Liver (tissue), 9 donors: ENCODE data around the gene MR1. TPM values are rescaled to one million over a fixed set of nuclear protein-coding genes. Genes with fewer than 3 reads are reported as not detected.
A peak's percentile ranks its signal among the peaks of the same experiment; 100 is the strongest.

ENCODE experiments used
- DNase-seq: peaks from one replicate; pipeline ENCODE4 v3.0.0-alpha.2; 2017; ENCODE audit warnings: low spot score
- H3K27ac ChIP-seq, 2 donors: one replicate each; pipeline ENCODE4 v1.7.0; 2013; ENCODE audit warnings: inconsistent platforms in 2 of 2, low read length in 2 of 2, control low read depth in 1 of 2, low read depth in 1 of 2, mild to moderate bottlenecking in 1 of 2
- H3K27me3 ChIP-seq, 4 donors: one replicate each; pipeline versions ENCODE4 v1.6.1 to v1.7.0; 2013; ENCODE audit warnings: low read length in 3 of 4, inconsistent platforms in 1 of 4, mild to moderate bottlenecking in 1 of 4, moderate library complexity in 1 of 4; ENCODE audit not compliant: control insufficient read depth in 4 of 4, insufficient read depth in 4 of 4
- H3K36me3 ChIP-seq, 4 donors: one replicate each; pipeline versions ENCODE4 v1.6.1 to v1.7.0; 2013; ENCODE audit warnings: low read length in 3 of 4, mild to moderate bottlenecking in 3 of 4, low read depth in 1 of 4, moderate library complexity in 1 of 4; ENCODE audit not compliant: control insufficient read depth in 4 of 4, insufficient read depth in 3 of 4
- H3K4me1 ChIP-seq, 4 donors: one replicate each; pipeline versions ENCODE4 v1.6.1 to v1.7.0; 2013; ENCODE audit warnings: low read length in 3 of 4, mild to moderate bottlenecking in 3 of 4, moderate library complexity in 1 of 4; ENCODE audit not compliant: control insufficient read depth in 4 of 4, insufficient read depth in 4 of 4
- H3K4me3 ChIP-seq, 3 donors: one replicate each; pipeline versions ENCODE4 v1.6.1 to v1.7.0; 2013; ENCODE audit warnings: low read length in 3 of 3, control low read depth in 1 of 3, low read depth in 1 of 3, mild to moderate bottlenecking in 1 of 3
- H3K9ac ChIP-seq, 2 donors: one replicate each; pipeline ENCODE4 v1.7.0; 2013; ENCODE audit warnings: low read length in 2 of 2, mild to moderate bottlenecking in 2 of 2, moderate library complexity in 2 of 2, control low read depth in 1 of 2, low read depth in 1 of 2
- H3K9me3 ChIP-seq, 4 donors: one replicate each; pipeline versions ENCODE4 v1.6.1 to v1.7.0; 2013; ENCODE audit warnings: low read length in 3 of 4; ENCODE audit not compliant: control insufficient read depth in 4 of 4
- EGR1 ChIP-seq, 2 donors: IDR thresholded peaks; 2 replicates each; pipeline ENCODE4 v1.6.1; 2016 to 2018; ENCODE audit warnings: antibody characterized with exemption in 2 of 2, low read depth in 2 of 2
- FOXA1 ChIP-seq: IDR thresholded peaks from 2 replicates; pipeline ENCODE4 v1.6.1; 2016; ENCODE audit warnings: antibody characterized with exemption
- FOXA2 ChIP-seq: IDR thresholded peaks from 2 replicates; pipeline ENCODE4 v1.6.1; 2016; ENCODE audit warnings: antibody characterized with exemption
- HNF4A ChIP-seq, 2 donors: conservative IDR thresholded peaks; 2 replicates each; pipeline ENCODE4 v1.6.1; 2016; ENCODE audit warnings: antibody characterized with exemption in 2 of 2, mild to moderate bottlenecking in 2 of 2
- HNF4G ChIP-seq: IDR thresholded peaks from 2 replicates; pipeline ENCODE4 v1.6.1; 2016; ENCODE audit warnings: antibody characterized with exemption
- RAD21 ChIP-seq, 2 donors: IDR thresholded peaks; 2 replicates each; pipeline ENCODE4 v1.6.1; 2016; ENCODE audit warnings: antibody characterized with exemption in 2 of 2, mild to moderate bottlenecking in 2 of 2
- RXRA ChIP-seq, 2 donors: IDR thresholded peaks; 2 replicates each; pipeline ENCODE4 v1.6.1; 2017 to 2018; ENCODE audit warnings: antibody characterized with exemption in 2 of 2, mild to moderate bottlenecking in 1 of 2
- SP1 ChIP-seq: IDR thresholded peaks from 2 replicates; pipeline ENCODE4 v1.6.1; 2018; ENCODE audit warnings: antibody characterized with exemption, mild to moderate bottlenecking
- TAF1 ChIP-seq: conservative IDR thresholded peaks from 2 replicates; pipeline ENCODE4 v1.6.1; 2016; ENCODE audit warnings: antibody characterized with exemption, mild to moderate bottlenecking
- YY1 ChIP-seq: IDR thresholded peaks from 2 replicates; pipeline ENCODE4 v1.6.1; 2016; ENCODE audit warnings: antibody characterized with exemption, mild to moderate bottlenecking
- WGBS: extraction: QIAGEN DNeasy Blood & Tissue Kit; methylation state at CpG from one replicate; pipeline ENCODE4 v1.1.7; 2013; 5-methylcytosine and 5-hydroxymethylcytosine counted together
- polyA plus RNA-seq, 2 donors: library from polyadenylated mRNA; stranded (reverse) in 1 of 2; unstranded in 1 of 2; fragments of 200-250 nt in 1 of 2; fragments of >200 nt in 1 of 2; fragmentation: Nextera tagmentation in 1 of 2; extraction: Ambion mirVana in 1 of 2; gene quantifications; one replicate each; pipeline versions ENCODE4 v1.2.1 to v1.2.3, GENCODE V29; 2013 to 2015
- total RNA-seq, 2 donors: library from RNA; depleted of rRNA; stranded (reverse); fragments of >200 nt; gene quantifications; one replicate each; pipeline ENCODE4 v1.2.3, GENCODE V29; 2014
- TF ChIP-seq, protein P1 (sequence below): IDR thresholded peaks from 2 replicates; pipeline ENCODE4 v1.6.1; 2016; ENCODE audit warnings: antibody characterized with exemption
- TF ChIP-seq, protein P2 (sequence below): IDR thresholded peaks from 2 replicates; pipeline ENCODE4 v1.6.1; 2016; ENCODE audit warnings: antibody characterized with exemption, mild to moderate bottlenecking
- TF ChIP-seq, protein P3 (sequence below): fragments of 150-350 bp; IDR thresholded peaks from 2 replicates; pipeline ENCODE4 v1.5.1; 2017; ENCODE audit warnings: improper control_type of control experiment, low read depth, low read length; ENCODE audit not compliant: missing input control
- donor health status: healthy.
- donor health status: healthy.
- donor health status: healthy.
- donor health status: healthy.
- donor health status: healthy.

Gene MR1
- total and polyA plus RNA-seq, 4 donors = 5.5 to 8.1 (median 6.1) TPM

DNA sequence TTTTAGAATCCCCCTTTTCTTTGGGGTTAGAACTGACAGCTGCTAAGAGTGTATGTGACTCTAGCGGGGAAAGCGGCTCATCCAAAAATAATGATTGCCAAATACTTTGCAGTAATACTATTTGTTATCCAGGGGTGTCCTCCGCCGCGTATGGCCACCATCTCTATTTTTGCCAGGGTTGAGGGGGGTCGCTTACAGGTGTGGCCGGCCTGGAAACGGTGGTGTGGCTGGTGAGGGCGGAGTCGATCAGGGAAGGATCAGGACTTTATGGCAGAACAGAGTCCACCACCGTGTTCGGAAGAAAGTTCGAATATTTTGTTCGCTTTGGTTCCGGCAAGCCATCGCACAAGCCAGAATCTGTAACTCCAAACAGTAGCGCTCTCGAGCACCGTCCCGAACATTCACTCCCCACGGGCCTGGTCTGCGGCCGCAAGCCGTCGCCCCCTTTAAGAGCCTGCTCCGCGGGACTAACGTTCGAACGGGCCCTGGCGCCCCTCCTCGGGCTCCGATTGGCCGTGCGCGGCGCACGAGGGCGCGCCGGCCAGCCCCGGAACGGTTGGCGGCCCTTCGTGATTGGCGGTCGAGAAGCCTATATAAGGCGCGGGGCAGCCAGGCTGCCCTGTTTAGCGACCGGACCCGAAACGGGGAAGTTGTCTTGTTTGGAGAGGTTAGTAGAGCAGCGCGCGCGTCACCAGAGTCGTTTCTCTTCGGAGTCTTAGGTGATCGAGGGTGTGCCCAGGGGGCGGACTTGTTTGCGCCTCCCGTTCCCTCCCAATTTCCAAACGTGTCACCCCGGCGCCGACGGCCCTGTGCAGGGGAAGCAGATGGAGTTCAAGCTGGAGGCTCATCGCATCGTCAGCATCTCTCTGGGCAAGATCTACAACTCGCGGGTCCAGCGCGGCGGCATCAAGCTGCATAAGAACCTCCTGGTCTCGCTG lies 54.6 kb downstream of the MR1 start, which contains the start of gene IER5:
Gene IER5 (plus strand): TSS at position 622 of the 938 bp plus-strand sequence. CDS start 203 bp downstream, at position 825.
- peaks cover 0 to 34% (median 14%) of the 10 kb centered on the region in 4 donors for H3K4me1 ChIP-seq
- DNase-seq = peak; percentile 98
- TF ChIP-seq FOXA2 = no peak
- peak; percentile 99 for TF ChIP-seq TAF1
- TF ChIP-seq, protein P1, sequence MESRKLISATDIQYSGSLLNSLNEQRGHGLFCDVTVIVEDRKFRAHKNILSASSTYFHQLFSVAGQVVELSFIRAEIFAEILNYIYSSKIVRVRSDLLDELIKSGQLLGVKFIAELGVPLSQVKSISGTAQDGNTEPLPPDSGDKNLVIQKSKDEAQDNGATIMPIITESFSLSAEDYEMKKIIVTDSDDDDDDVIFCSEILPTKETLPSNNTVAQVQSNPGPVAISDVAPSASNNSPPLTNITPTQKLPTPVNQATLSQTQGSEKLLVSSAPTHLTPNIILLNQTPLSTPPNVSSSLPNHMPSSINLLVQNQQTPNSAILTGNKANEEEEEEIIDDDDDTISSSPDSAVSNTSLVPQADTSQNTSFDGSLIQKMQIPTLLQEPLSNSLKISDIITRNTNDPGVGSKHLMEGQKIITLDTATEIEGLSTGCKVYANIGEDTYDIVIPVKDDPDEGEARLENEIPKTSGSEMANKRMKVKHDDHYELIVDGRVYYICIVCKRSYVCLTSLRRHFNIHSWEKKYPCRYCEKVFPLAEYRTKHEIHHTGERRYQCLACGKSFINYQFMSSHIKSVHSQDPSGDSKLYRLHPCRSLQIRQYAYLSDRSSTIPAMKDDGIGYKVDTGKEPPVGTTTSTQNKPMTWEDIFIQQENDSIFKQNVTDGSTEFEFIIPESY = peak; percentile 21
- TF ChIP-seq SP1 = peak; percentile 68
- TF ChIP-seq EGR1 (IDR thresholded peaks at IDR 0.05; ENCODE audit: low read depth in 2 of 2) = no peak
- TF ChIP-seq HNF4G = no peak
- peak in 1 of 2 donors; percentile 51 for TF ChIP-seq RAD21 (IDR thresholded peaks at IDR 0.05)
- no peak for TF ChIP-seq FOXA1
- TF ChIP-seq, protein P2, sequence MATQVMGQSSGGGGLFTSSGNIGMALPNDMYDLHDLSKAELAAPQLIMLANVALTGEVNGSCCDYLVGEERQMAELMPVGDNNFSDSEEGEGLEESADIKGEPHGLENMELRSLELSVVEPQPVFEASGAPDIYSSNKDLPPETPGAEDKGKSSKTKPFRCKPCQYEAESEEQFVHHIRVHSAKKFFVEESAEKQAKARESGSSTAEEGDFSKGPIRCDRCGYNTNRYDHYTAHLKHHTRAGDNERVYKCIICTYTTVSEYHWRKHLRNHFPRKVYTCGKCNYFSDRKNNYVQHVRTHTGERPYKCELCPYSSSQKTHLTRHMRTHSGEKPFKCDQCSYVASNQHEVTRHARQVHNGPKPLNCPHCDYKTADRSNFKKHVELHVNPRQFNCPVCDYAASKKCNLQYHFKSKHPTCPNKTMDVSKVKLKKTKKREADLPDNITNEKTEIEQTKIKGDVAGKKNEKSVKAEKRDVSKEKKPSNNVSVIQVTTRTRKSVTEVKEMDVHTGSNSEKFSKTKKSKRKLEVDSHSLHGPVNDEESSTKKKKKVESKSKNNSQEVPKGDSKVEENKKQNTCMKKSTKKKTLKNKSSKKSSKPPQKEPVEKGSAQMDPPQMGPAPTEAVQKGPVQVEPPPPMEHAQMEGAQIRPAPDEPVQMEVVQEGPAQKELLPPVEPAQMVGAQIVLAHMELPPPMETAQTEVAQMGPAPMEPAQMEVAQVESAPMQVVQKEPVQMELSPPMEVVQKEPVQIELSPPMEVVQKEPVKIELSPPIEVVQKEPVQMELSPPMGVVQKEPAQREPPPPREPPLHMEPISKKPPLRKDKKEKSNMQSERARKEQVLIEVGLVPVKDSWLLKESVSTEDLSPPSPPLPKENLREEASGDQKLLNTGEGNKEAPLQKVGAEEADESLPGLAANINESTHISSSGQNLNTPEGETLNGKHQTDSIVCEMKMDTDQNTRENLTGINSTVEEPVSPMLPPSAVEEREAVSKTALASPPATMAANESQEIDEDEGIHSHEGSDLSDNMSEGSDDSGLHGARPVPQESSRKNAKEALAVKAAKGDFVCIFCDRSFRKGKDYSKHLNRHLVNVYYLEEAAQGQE = peak; percentile 95
- peak in 1 of 2 donors; percentile 36 for TF ChIP-seq HNF4A (conservative IDR thresholded peaks at IDR 0.05)
- peak; percentile 6 to 48 for TF ChIP-seq RXRA (IDR thresholded peaks at IDR 0.05)
- TF ChIP-seq, protein P3, sequence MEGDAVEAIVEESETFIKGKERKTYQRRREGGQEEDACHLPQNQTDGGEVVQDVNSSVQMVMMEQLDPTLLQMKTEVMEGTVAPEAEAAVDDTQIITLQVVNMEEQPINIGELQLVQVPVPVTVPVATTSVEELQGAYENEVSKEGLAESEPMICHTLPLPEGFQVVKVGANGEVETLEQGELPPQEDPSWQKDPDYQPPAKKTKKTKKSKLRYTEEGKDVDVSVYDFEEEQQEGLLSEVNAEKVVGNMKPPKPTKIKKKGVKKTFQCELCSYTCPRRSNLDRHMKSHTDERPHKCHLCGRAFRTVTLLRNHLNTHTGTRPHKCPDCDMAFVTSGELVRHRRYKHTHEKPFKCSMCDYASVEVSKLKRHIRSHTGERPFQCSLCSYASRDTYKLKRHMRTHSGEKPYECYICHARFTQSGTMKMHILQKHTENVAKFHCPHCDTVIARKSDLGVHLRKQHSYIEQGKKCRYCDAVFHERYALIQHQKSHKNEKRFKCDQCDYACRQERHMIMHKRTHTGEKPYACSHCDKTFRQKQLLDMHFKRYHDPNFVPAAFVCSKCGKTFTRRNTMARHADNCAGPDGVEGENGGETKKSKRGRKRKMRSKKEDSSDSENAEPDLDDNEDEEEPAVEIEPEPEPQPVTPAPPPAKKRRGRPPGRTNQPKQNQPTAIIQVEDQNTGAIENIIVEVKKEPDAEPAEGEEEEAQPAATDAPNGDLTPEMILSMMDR = no peak
- TF ChIP-seq YY1 = peak; percentile 51

More for the DNA sequence above, 54.6 kb downstream of the MR1 start, which contains the start of gene IER5:
- no peaks in the 10 kb centered on the region for H3K27me3 ChIP-seq
- peak within 1 kb of the TSS; percentile 72 to 86 (median 75) for H3K4me3 ChIP-seq
- H3K27ac ChIP-seq = peak within 1 kb of the TSS; percentile 79 to 89
- WGBS = 2% methylated on average over 76 of the region's 76 CpGs
- H3K36me3 ChIP-seq = no peaks in the 10 kb centered on the region
- H3K9me3 ChIP-seq = no peaks in the 10 kb centered on the region
- H3K9ac ChIP-seq = peak within 1 kb of the TSS; percentile 63 to 67
